ENCODE data around the gene HECTD4.
"Not testable (repeated sequence)": the region's sequence is repeated elsewhere in the genome, so short reads cannot be mapped to it uniquely, and the experiment has no call there.

HECTD4 gene

DNA sequence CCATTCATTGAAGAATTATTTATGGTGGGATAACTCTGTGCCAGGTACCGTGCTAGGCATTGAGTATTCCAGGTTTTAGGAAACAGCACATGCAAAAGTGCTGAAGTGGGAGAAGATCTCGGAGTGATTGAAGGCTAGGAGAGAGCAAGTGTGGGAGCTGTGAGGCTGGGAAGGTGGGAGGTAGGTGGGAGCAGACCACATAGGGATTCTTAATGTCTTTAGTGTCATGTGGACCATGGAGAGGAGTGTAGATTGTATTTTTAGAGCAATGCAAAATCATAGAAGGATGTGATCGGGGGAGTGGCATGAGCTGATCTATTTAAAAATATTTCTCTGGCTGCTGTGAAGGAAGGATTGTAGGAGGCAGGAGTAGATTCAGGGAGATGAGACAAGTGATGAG is 41.9 kb upstream of the HECTD4 start:
- Histone ChIP-seq H3K4me3 (ENCODE audit: insufficient read length, low read depth) (no peak overlapping the region), H3K4me1 (ENCODE audit: insufficient read depth, insufficient read length) (no peaks in the 10 kb centered on the region), H3K27me3 (ENCODE audit: insufficient read depth, insufficient read length) (no peaks in the 10 kb centered on the region), H3K9me3 (ENCODE audit: insufficient read depth, low read length) (no peaks in the 10 kb centered on the region), H3K9ac (ENCODE audit: insufficient read length, low read depth) (no peak overlapping the region), H3K36me3 (ENCODE audit: insufficient read depth, insufficient read length, low read length) (peaks cover 64% of the 10 kb centered on the region)
- DNase-seq (ENCODE audit: low read depth, low spot score), result no peak
- no peak for TF ChIP-seq SUZ12 (IDR thresholded peaks at IDR 0.05; ENCODE audit: extremely low read depth, insufficient read depth, insufficient read length)
- TF ChIP-seq YY1 (IDR thresholded peaks at IDR 0.05; ENCODE audit: insufficient read depth, insufficient read length), result no peak
- TF ChIP-seq ZNF274 (IDR thresholded peaks at IDR 0.05; ENCODE audit: low read depth, low read length), result no peak

DNA sequence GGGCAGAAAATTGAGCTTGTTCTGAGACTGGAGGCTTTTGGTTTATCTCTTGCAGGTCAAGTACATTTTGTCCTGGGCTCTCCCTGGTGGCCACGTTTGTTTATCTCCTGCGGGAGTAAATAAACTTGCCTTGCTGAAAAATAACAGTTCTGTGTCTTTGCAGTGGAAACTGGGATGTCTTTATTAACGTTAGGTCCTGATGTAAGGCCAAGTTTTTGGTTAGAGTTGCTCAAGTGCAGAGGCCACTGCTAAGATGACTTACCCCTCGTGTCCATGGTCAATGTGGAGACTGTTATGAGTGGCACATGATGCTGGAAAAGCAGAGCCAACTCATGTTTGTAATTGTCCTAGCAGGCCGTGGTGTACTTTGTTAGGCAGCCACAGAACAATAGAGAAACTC is 40.3 kb upstream of the HECTD4 start:
- Histone ChIP-seq H3K9ac (ENCODE audit: insufficient read length, low read depth) (no peak overlapping the region), H3K4me1 (ENCODE audit: insufficient read depth, insufficient read length) (no peaks in the 10 kb centered on the region), H3K9me3 (ENCODE audit: insufficient read depth, low read length) (no peaks in the 10 kb centered on the region), H3K4me3 (ENCODE audit: insufficient read length, low read depth) (no peak overlapping the region), H3K27me3 (ENCODE audit: insufficient read depth, insufficient read length) (no peaks in the 10 kb centered on the region), H3K36me3 (ENCODE audit: insufficient read depth, insufficient read length, low read length) (peaks cover 60% of the 10 kb centered on the region)
- TF ChIP-seq YY1 (IDR thresholded peaks at IDR 0.05; ENCODE audit: insufficient read depth, insufficient read length) (no peak), SUZ12 (IDR thresholded peaks at IDR 0.05; ENCODE audit: extremely low read depth, insufficient read depth, insufficient read length) (no peak), ZNF274 (IDR thresholded peaks at IDR 0.05; ENCODE audit: low read depth, low read length) (no peak)
- DNase-seq (ENCODE audit: low read depth, low spot score), result no peak

GRCh38 chr12:112421363-112421762 is 39.1 kb upstream of the HECTD4 start:
- H3K27me3 ChIP-seq (ENCODE audit: insufficient read depth, insufficient read length), result no peaks in the 10 kb centered on the region

GRCh38 chr12:112420740-112421139 is 38.5 kb upstream of the HECTD4 start:
- no peak for DNase-seq (ENCODE audit: low read depth, low spot score)
- H3K36me3 ChIP-seq (ENCODE audit: insufficient read depth, insufficient read length, low read length), result peaks cover 49% of the 10 kb centered on the region
- H3K9ac ChIP-seq (ENCODE audit: insufficient read length, low read depth), result peak overlapping the region; percentile 6
- H3K4me1 ChIP-seq (ENCODE audit: insufficient read depth, insufficient read length), result no peaks in the 10 kb centered on the region
- H3K4me3 ChIP-seq (ENCODE audit: insufficient read length, low read depth), result no peak overlapping the region
- no peak for TF ChIP-seq SUZ12 (IDR thresholded peaks at IDR 0.05; ENCODE audit: extremely low read depth, insufficient read depth, insufficient read length)
- no peak for TF ChIP-seq YY1 (IDR thresholded peaks at IDR 0.05; ENCODE audit: insufficient read depth, insufficient read length)
- TF ChIP-seq ZNF274 (IDR thresholded peaks at IDR 0.05; ENCODE audit: low read depth, low read length), result no peak
- no peaks in the 10 kb centered on the region for H3K27me3 ChIP-seq (ENCODE audit: insufficient read depth, insufficient read length)
- H3K9me3 ChIP-seq (ENCODE audit: insufficient read depth, low read length), result no peaks in the 10 kb centered on the region

More at GRCh38 chr12:112421363-112421762, 39.1 kb upstream of the HECTD4 start:
- Histone ChIP-seq H3K9me3 (ENCODE audit: insufficient read depth, low read length) (no peaks in the 10 kb centered on the region), H3K9ac (ENCODE audit: insufficient read length, low read depth) (no peak overlapping the region), H3K4me1 (ENCODE audit: insufficient read depth, insufficient read length) (no peaks in the 10 kb centered on the region), H3K36me3 (ENCODE audit: insufficient read depth, insufficient read length, low read length) (peaks cover 54% of the 10 kb centered on the region), H3K4me3 (ENCODE audit: insufficient read length, low read depth) (no peak overlapping the region)
- TF ChIP-seq ZNF274 (IDR thresholded peaks at IDR 0.05; ENCODE audit: low read depth, low read length) (no peak), SUZ12 (IDR thresholded peaks at IDR 0.05; ENCODE audit: extremely low read depth, insufficient read depth, insufficient read length) (no peak), YY1 (IDR thresholded peaks at IDR 0.05; ENCODE audit: insufficient read depth, insufficient read length) (no peak)
- no peak for DNase-seq (ENCODE audit: low read depth, low spot score)

DNA sequence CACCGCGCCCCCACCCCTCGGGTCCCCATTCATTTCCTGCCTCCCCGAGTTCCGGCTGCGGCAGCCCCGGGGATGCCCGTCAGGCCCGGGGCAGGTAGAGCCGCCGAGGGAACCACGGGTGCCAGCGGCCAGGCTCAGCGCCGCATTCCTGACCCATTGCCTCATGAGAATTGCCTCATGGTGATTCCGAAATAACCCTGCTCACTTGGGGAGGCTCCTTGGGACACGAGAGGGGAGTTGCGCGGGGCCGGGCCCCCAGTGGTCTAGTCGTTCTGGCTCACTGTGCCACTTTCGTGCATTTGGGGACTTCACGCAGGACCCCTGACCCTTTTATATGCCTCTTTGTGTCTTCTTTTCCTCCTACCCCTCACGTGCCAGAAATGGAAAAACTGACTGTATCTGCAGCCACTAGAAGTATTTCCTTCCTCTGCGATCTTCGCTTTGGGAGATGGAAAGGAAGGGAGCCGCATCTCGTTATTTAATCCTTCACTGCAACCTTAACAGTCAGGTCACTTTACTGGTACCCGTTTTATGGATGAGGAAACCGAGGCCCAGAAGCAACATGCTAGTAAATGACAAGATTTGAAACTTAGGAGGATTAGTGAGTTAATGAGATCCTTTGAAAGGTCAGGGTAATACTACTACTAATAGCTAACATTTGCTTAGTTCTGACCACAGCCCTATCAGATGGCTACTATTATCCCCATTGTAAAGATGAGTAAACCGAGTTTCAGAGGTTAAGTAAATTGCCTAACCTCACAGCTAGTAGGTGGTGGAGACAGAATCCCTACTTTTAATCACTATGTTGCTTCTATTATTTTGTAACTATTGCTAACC is 37.3 kb upstream of the HECTD4 start:
- Histone ChIP-seq H3K9me3 (ENCODE audit: insufficient read depth, low read length) (no peaks in the 10 kb centered on the region), H3K27me3 (ENCODE audit: insufficient read depth, insufficient read length) (no peaks in the 10 kb centered on the region), H3K4me3 (ENCODE audit: insufficient read length, low read depth) (peak overlapping the region; percentile 98), H3K9ac (ENCODE audit: insufficient read length, low read depth) (peak overlapping the region; percentile 99), H3K36me3 (ENCODE audit: insufficient read depth, insufficient read length, low read length) (peaks cover 42% of the 10 kb centered on the region), H3K4me1 (ENCODE audit: insufficient read depth, insufficient read length) (no peaks in the 10 kb centered on the region)
- DNase-seq (ENCODE audit: low read depth, low spot score), result peak; percentile 59
- TF ChIP-seq YY1 (IDR thresholded peaks at IDR 0.05; ENCODE audit: insufficient read depth, insufficient read length) (no peak), SUZ12 (IDR thresholded peaks at IDR 0.05; ENCODE audit: extremely low read depth, insufficient read depth, insufficient read length) (no peak), ZNF274 (IDR thresholded peaks at IDR 0.05; ENCODE audit: low read depth, low read length) (no peak)

DNA sequence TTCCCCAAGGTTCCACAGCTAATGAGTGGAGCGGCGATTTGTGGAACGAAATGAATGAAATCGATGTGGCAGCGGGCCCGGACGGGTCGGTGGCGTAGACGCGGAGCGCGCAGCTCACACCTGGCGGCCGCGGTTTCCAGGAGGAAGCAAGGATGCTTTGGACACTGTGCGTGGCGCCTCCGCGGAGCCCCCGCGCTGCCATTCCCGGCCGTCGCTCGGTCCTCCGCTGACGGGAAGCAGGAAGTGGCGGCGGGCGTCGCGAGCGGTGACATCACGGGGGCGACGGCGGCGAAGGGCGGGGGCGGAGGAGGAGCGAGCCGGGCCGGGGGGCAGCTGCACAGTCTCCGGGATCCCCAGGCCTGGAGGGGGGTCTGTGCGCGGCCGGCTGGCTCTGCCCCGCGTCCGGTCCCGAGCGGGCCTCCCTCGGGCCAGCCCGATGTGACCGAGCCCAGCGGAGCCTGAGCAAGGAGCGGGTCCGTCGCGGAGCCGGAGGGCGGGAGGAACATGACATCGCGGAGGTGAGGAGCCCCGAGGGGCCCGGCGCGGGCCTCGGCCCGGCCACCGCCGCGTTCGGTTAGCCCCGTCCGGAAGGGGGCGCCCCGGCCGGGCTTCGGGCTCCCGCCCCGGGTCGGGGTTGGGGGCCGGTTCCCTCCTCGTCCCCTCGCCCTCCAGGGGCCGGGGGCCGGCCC is 36.5 kb upstream of the HECTD4 start, which contains the start of gene PTPN11:
PTPN11 (plus strand) TSS at position 340 of the 689 bp plus-strand sequence; CDS start at position 505, 165 bp downstream.
- TF ChIP-seq YY1 (IDR thresholded peaks at IDR 0.05; ENCODE audit: insufficient read depth, insufficient read length) (peak; percentile 13), ZNF274 (IDR thresholded peaks at IDR 0.05; ENCODE audit: low read depth, low read length) (no peak), SUZ12 (IDR thresholded peaks at IDR 0.05; ENCODE audit: extremely low read depth, insufficient read depth, insufficient read length) (no peak)
- DNase-seq (ENCODE audit: low read depth, low spot score), result peak; percentile 70
- H3K9me3 ChIP-seq (ENCODE audit: insufficient read depth, low read length), result no peaks in the 10 kb centered on the region
- H3K4me1 ChIP-seq (ENCODE audit: insufficient read depth, insufficient read length), result no peaks in the 10 kb centered on the region
- peak within 1 kb of the TSS; percentile 99 for H3K9ac ChIP-seq (ENCODE audit: insufficient read length, low read depth)
- H3K4me3 ChIP-seq (ENCODE audit: insufficient read length, low read depth), result peak within 1 kb of the TSS; percentile 98
- H3K27me3 ChIP-seq (ENCODE audit: insufficient read depth, insufficient read length), result no peaks in the 10 kb centered on the region
- peaks cover 37% of the 10 kb centered on the region for H3K36me3 ChIP-seq (ENCODE audit: insufficient read depth, insufficient read length, low read length)

- H3K9me3 ChIP-seq (ENCODE audit: insufficient read depth, low read length), result no peaks in the 10 kb centered on the region
- no peak for TF ChIP-seq SUZ12 (IDR thresholded peaks at IDR 0.05; ENCODE audit: extremely low read depth, insufficient read depth, insufficient read length)
- TF ChIP-seq YY1 (IDR thresholded peaks at IDR 0.05; ENCODE audit: insufficient read depth, insufficient read length), result no peak
- TF ChIP-seq ZNF274 (IDR thresholded peaks at IDR 0.05; ENCODE audit: low read depth, low read length), result no peak
- peak overlapping the region; percentile 98 for H3K4me3 ChIP-seq (ENCODE audit: insufficient read length, low read depth)
- no peak for DNase-seq (ENCODE audit: low read depth, low spot score)
- peaks cover 33% of the 10 kb centered on the region for H3K36me3 ChIP-seq (ENCODE audit: insufficient read depth, insufficient read length, low read length)
- H3K9ac ChIP-seq (ENCODE audit: insufficient read length, low read depth), result peak overlapping the region; percentile 99
- no peaks in the 10 kb centered on the region for H3K27me3 ChIP-seq (ENCODE audit: insufficient read depth, insufficient read length)
- H3K4me1 ChIP-seq (ENCODE audit: insufficient read depth, insufficient read length), result no peaks in the 10 kb centered on the region
Measured at GRCh38 chr12:112418273-112418607, 36.0 kb upstream of the HECTD4 start.

DNA sequence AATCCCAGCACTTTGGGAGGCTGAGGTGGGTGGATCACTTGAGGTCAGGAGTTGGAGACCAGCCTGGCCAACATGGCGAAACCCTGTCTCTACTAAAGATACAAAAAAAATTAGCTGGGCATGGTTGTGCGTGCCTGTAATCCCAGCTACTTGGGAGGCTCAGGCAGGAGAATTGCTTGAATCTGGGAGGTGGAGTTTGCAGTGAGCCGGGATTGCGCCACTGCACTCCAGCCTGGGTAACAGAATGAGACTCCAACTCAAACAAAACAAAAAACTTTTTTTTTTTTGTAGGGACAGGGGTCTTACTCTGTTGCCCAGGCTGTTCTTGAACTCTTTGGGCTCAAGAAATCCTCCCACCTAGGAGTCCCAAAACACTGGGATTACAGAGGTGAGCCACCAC is 33.2 kb upstream of the HECTD4 start:
- H3K4me3 ChIP-seq (ENCODE audit: insufficient read length, low read depth); H3K27me3 ChIP-seq (ENCODE audit: insufficient read depth, insufficient read length); H3K36me3 ChIP-seq (ENCODE audit: insufficient read depth, insufficient read length, low read length); H3K4me1 ChIP-seq (ENCODE audit: insufficient read depth, insufficient read length); DNase-seq (ENCODE audit: low read depth, low spot score); H3K9ac ChIP-seq (ENCODE audit: insufficient read length, low read depth); H3K9me3 ChIP-seq (ENCODE audit: insufficient read depth, low read length): not testable (repeated sequence)

All from NT2/D1 (cell line).